Tibial nerve (tissue), 4 donors: ENCODE data around the gene SELPLG. TPM values are rescaled to one million over a fixed set of nuclear protein-coding genes. Genes with fewer than 3 reads are reported as not detected.

ENCODE experiments used
- DNase-seq, 2 donors: peaks; one replicate each; pipeline ENCODE4 v3.0.0-alpha.2; 2019; ENCODE audit warnings: low spot score in 2 of 2
- H3K27ac ChIP-seq, 4 donors: fragments of 200-600 bp; sonication (generic) in 3 of 4; one replicate each; pipeline ENCODE4 v1.5.1; 2017 to 2019; ENCODE audit warnings: mild to moderate bottlenecking in 1 of 4
- H3K27me3 ChIP-seq, 2 donors: fragments of 200-600 bp; sonication (generic) in 1 of 2; one replicate each; pipeline versions ENCODE4 v1.5.1 to v1.6.0; 2017 to 2019
- H3K36me3 ChIP-seq, 3 donors: fragments of 200-600 bp; sonication (generic); one replicate each; pipeline ENCODE4 v1.5.1; 2018 to 2019
- H3K4me1 ChIP-seq, 4 donors: fragments of 200-600 bp; sonication (generic) in 3 of 4; one replicate each; pipeline ENCODE4 v1.5.1; 2017 to 2019
- H3K4me3 ChIP-seq, 4 donors: fragments of 200-600 bp; sonication (generic) in 3 of 4; one replicate each; pipeline ENCODE4 v1.5.1; 2017 to 2019; ENCODE audit warnings: mild to moderate bottlenecking in 1 of 4, moderate library complexity in 1 of 4
- H3K9me3 ChIP-seq, 4 donors: fragments of 200-600 bp; sonication (generic) in 3 of 4; one replicate each; pipeline ENCODE4 v1.5.1; 2017 to 2019
- CTCF ChIP-seq, 5 experiments: fragments of 200-600 bp in 3 of 5; fragments of 450-650 bp in 2 of 5; sonication (generic) in 3 of 5; IDR thresholded peaks; one replicate each; pipeline ENCODE4 v1.5.1; 2016 to 2019; ENCODE audit warnings: antibody characterized with exemption in 5 of 5, mild to moderate bottlenecking in 3 of 5, moderate library complexity in 2 of 5
- EP300 ChIP-seq, 2 donors: sonication (generic); formaldehyde crosslinking; IDR thresholded peaks; one replicate each; pipeline ENCODE4 v1.6.1; 2017; ENCODE audit warnings: antibody characterized with exemption in 2 of 2, mild to moderate bottlenecking in 1 of 2
- POLR2A ChIP-seq, 2 donors: fragments of 450-650 bp; IDR thresholded peaks; one replicate each; pipeline ENCODE4 v1.6.1; 2017; ENCODE audit warnings: antibody characterized with exemption in 2 of 2, mild to moderate bottlenecking in 2 of 2, moderate library complexity in 2 of 2
- WGBS, 2 donors: methylation state at CpG; one replicate each; pipeline ENCODE4 v1.1.5; 2018; 5-methylcytosine and 5-hydroxymethylcytosine counted together
- total RNA-seq, 4 donors: library from RNA; depleted of rRNA; stranded (reverse); fragments of >200 nt; gene quantifications; one replicate each; pipeline ENCODE4 v1.1.0, GENCODE V29; 2016

Gene SELPLG
- total RNA-seq, 4 donors from 2014 or later = 4.5 to 15.1 (median 9.2) TPM

DNA sequence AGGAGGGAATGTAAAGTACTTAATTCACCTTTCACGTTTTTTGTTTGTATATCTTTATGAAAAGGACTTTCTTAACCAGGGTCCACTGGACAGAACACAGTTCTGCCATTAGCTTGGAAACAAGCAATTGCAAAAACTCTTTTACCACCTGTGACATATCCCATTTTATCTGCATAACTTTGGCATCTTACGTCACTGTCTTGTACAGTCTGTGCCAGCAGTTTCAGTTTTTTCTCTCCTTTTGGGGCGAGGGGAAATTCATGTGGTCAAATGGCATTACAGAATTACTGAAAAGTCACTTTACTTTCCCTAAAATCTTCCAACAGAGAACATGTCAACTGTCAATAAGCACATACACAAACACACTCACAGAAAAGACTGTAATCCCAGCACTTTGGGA, 43.7 kb upstream of the SELPLG start:
- WGBS, 2 donors = 90 to 91% methylated on average over 3 of the region's 3 CpGs
- Histone ChIP-seq H3K4me3 (no peak overlapping the region), H3K27me3 (no peaks in the 10 kb centered on the region), H3K9me3 (no peaks in the 10 kb centered on the region), H3K27ac (no peak overlapping the region), H3K4me1 (peaks cover 0 to 3% (median 0%) of the 10 kb centered on the region in 4 donors), H3K36me3 (peaks cover 2 to 31% (median 5%) of the 10 kb centered on the region in 3 donors)
- no peak for DNase-seq
- TF ChIP-seq CTCF (IDR thresholded peaks at IDR 0.05) (no peak), POLR2A (IDR thresholded peaks at IDR 0.05) (no peak), EP300 (IDR thresholded peaks at IDR 0.05) (no peak)

DNA sequence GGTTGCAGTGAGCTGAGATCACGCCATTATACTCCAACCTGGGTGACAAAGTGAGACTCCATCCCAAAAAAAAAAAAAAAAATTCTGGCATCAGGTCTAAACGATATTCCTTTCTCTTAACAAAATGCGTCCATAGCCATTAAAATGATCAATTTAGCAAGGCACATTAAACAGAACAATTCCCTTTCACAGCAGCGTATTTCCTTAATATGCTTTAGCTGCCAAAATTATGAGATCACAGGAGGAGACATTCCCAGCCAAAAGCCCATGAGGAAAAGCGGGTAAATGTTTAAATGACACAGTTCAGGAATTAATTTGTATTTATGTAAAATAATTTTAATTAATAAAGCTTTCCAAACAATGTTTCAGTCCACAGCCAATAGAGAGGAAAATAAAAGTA, 43.0 kb upstream of the SELPLG start:
- Histone ChIP-seq H3K9me3 (no peaks in the 10 kb centered on the region), H3K4me1 (no peaks in the 10 kb centered on the region), H3K36me3 (peaks cover 2 to 31% (median 5%) of the 10 kb centered on the region in 3 donors), H3K4me3 (no peak overlapping the region), H3K27me3 (no peaks in the 10 kb centered on the region), H3K27ac (no peak overlapping the region)
- 61 to 71% methylated on average over 5 of the region's 5 CpGs for WGBS, 2 donors
- DNase-seq = no peak
- TF ChIP-seq POLR2A (IDR thresholded peaks at IDR 0.05) (no peak), EP300 (IDR thresholded peaks at IDR 0.05) (no peak), CTCF (IDR thresholded peaks at IDR 0.05) (no peak)

GRCh38 chr12:108675792-108676191, 42.1 kb upstream of the SELPLG start:
- H3K9me3 ChIP-seq = no peaks in the 10 kb centered on the region
- no peak overlapping the region for H3K27ac ChIP-seq
- TF ChIP-seq EP300 (IDR thresholded peaks at IDR 0.05) (no peak), CTCF (IDR thresholded peaks at IDR 0.05) (no peak), POLR2A (IDR thresholded peaks at IDR 0.05) (no peak)
- no peak overlapping the region for H3K4me3 ChIP-seq
- no peaks in the 10 kb centered on the region for H3K4me1 ChIP-seq
- 87 to 91% methylated on average over 4 of the region's 4 CpGs for WGBS, 2 donors
- H3K27me3 ChIP-seq = no peaks in the 10 kb centered on the region
- H3K36me3 ChIP-seq = peaks cover 2 to 31% (median 5%) of the 10 kb centered on the region in 3 donors
- DNase-seq = no peak

- 76 to 78% methylated on average over 3 of the region's 3 CpGs for WGBS, 2 donors
- Histone ChIP-seq H3K4me3 (no peak overlapping the region), H3K27ac (no peak overlapping the region), H3K4me1 (peaks cover 0 to 29% (median 15%) of the 10 kb centered on the region in 4 donors), H3K36me3 (peaks cover 0 to 19% (median 0%) of the 10 kb centered on the region in 3 donors), H3K9me3 (no peaks in the 10 kb centered on the region), H3K27me3 (no peaks in the 10 kb centered on the region)
- TF ChIP-seq POLR2A (IDR thresholded peaks at IDR 0.05) (no peak), EP300 (IDR thresholded peaks at IDR 0.05) (no peak), CTCF (IDR thresholded peaks at IDR 0.05) (no peak)
- DNase-seq = no peak
These were observed 38.4 kb upstream of the SELPLG start for GRCh38 chr12:108672054-108672453.

DNA sequence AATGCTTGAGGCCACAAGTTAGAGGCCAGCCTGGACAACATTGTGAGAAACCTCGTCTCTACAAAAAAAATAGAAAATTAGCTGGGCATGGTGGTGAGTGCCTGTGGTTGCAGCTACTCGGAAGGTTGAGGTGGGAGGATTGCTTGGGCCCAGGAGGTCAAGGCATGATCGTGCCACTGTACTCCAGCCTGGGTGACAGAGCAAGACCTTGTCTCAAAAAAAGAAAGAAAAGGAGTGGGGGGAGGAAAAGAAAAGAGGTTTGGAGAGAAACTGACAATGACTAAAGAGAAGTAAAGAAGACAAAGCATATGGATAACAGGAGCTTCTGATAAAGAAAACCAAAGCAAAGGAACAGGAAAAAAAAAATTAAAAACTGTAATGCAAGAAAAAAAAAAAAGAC, 37.4 kb upstream of the SELPLG start:
- 79 to 82% methylated on average over 3 of the region's 3 CpGs for WGBS, 2 donors
- TF ChIP-seq EP300 (IDR thresholded peaks at IDR 0.05) (no peak), CTCF (IDR thresholded peaks at IDR 0.05) (no peak), POLR2A (IDR thresholded peaks at IDR 0.05) (no peak)
- H3K9me3 ChIP-seq = no peaks in the 10 kb centered on the region
- no peak overlapping the region for H3K27ac ChIP-seq
- no peaks in the 10 kb centered on the region for H3K27me3 ChIP-seq
- DNase-seq = no peak
- peaks cover 0 to 10% (median 0%) of the 10 kb centered on the region in 3 donors for H3K36me3 ChIP-seq
- H3K4me1 ChIP-seq = peaks cover under 1 to 39% (median 24%) of the 10 kb centered on the region in 4 donors
- no peak overlapping the region for H3K4me3 ChIP-seq
